H9 (cell line): Measurements from ENCODE around the gene TMEM117. TPM values are rescaled to one million over a fixed set of nuclear protein-coding genes. Genes with fewer than 3 reads are reported as not detected.

Experiments used
- DNase-seq: peaks from one replicate; pipeline ENCODE4 v3.0.0-alpha.2; 2017
- H2AFZ ChIP-seq: one replicate; pipeline ENCODE4 v1.6.1; 2013; ENCODE audit warnings: mild to moderate bottlenecking, low read length, control low read depth, moderate library complexity
- H2AK5ac ChIP-seq: 2 replicates; pipeline ENCODE4 v1.6.1; 2013; ENCODE audit warnings: low read length, control low read depth, mixed read lengths; ENCODE audit not compliant: insufficient read length
- H2BK120ac ChIP-seq: one replicate; pipeline ENCODE4 v1.6.1; 2013; ENCODE audit warnings: low read depth, mild to moderate bottlenecking, low read length, control low read depth, inconsistent platforms; ENCODE audit not compliant: poor library complexity, severe bottlenecking
- H2BK12ac ChIP-seq: 2 replicates; pipeline ENCODE4 v1.6.1; 2013; ENCODE audit warnings: low read length, control low read depth, mixed read lengths, low read depth; ENCODE audit not compliant: insufficient read length
- H2BK15ac ChIP-seq: 2 replicates; pipeline ENCODE4 v1.6.1; 2013; ENCODE audit warnings: low read depth, low read length, control low read depth
- H2BK20ac ChIP-seq: one replicate; pipeline ENCODE4 v1.6.1; 2013; ENCODE audit warnings: low read depth, mild to moderate bottlenecking, low read length, control low read depth, inconsistent platforms; ENCODE audit not compliant: poor library complexity, severe bottlenecking
- H2BK5ac ChIP-seq: 2 replicates; pipeline ENCODE4 v1.6.1; 2013; ENCODE audit warnings: low read length, control low read depth, mixed read lengths; ENCODE audit not compliant: insufficient read length
- H3K14ac ChIP-seq: 2 replicates; pipeline ENCODE4 v1.6.1; 2013; ENCODE audit warnings: low read length, control low read depth; ENCODE audit not compliant: insufficient read depth
- H3K18ac ChIP-seq: 2 replicates; pipeline ENCODE4 v1.6.1; 2013; ENCODE audit warnings: low read depth, mild to moderate bottlenecking, mixed read lengths, low read length, control low read depth; ENCODE audit not compliant: insufficient read length
- H3K23ac ChIP-seq: 2 replicates; pipeline ENCODE4 v1.6.1; 2013; ENCODE audit warnings: low read length, control low read depth, mixed read lengths, low read depth; ENCODE audit not compliant: insufficient read length
- H3K23me2 ChIP-seq: 2 replicates; pipeline ENCODE4 v1.6.1; 2013; ENCODE audit warnings: low read depth, mild to moderate bottlenecking, mixed read lengths, low read length, control low read depth; ENCODE audit not compliant: insufficient read length, poor library complexity, severe bottlenecking
- H3K27ac ChIP-seq: 2 replicates; pipeline ENCODE4 v1.5.1; 2013; ENCODE audit warnings: low read length, control low read depth, mixed read lengths, low read depth; ENCODE audit not compliant: insufficient read length
- H3K27me3 ChIP-seq: 2 replicates; pipeline ENCODE4 v1.6.1; 2013; ENCODE audit warnings: low read length, control low read depth, inconsistent platforms; ENCODE audit not compliant: insufficient read depth
- H3K4ac ChIP-seq: 2 replicates; pipeline ENCODE4 v1.6.1; 2013; ENCODE audit warnings: low read depth, mild to moderate bottlenecking, control low read depth, inconsistent platforms, low read length, moderate library complexity
- H3K4me1 ChIP-seq: 2 replicates; pipeline ENCODE4 v1.6.1; 2013; ENCODE audit warnings: low read length, control low read depth, inconsistent platforms; ENCODE audit not compliant: insufficient read depth
- H3K4me2 ChIP-seq: 2 replicates; pipeline ENCODE4 v1.6.1; 2013; ENCODE audit warnings: low read length, control low read depth, mixed read lengths; ENCODE audit not compliant: insufficient read length, insufficient read depth
- H3K56ac ChIP-seq: 2 replicates; pipeline ENCODE4 v1.6.1; 2013; ENCODE audit warnings: low read depth, mild to moderate bottlenecking, mixed read lengths, low read length, control low read depth; ENCODE audit not compliant: insufficient read length
- H3K79me1 ChIP-seq: 2 replicates; pipeline ENCODE4 v1.6.1; 2013; ENCODE audit warnings: low read depth, mild to moderate bottlenecking, moderate library complexity, low read length, control low read depth, inconsistent platforms; ENCODE audit not compliant: insufficient read depth, poor library complexity, severe bottlenecking
- H3K79me2 ChIP-seq: 2 replicates; pipeline ENCODE4 v1.6.1; 2013; ENCODE audit warnings: low read length, control low read depth, inconsistent platforms; ENCODE audit not compliant: insufficient read depth
- H3K9ac ChIP-seq: 2 replicates; pipeline ENCODE4 v1.6.1; 2013; ENCODE audit warnings: low read length, control low read depth, mixed read lengths; ENCODE audit not compliant: insufficient read length; ENCODE audit errors: extremely low read depth
- H3K9me3 ChIP-seq: one replicate; pipeline ENCODE4 v1.6.1; 2013; ENCODE audit warnings: low read depth, low read length, inconsistent platforms; ENCODE audit not compliant: control insufficient read depth
- H3T11ph ChIP-seq: one replicate; pipeline ENCODE4 v1.6.1; 2013; ENCODE audit warnings: mild to moderate bottlenecking, low read length, control low read depth, inconsistent platforms
- H4K20me1 ChIP-seq: one replicate; pipeline ENCODE4 v1.6.1; 2013; ENCODE audit not compliant: control insufficient read depth, insufficient read length, insufficient read depth
- H4K5ac ChIP-seq: 2 replicates; pipeline ENCODE4 v1.6.1; 2013; ENCODE audit warnings: low read depth, mild to moderate bottlenecking, mixed read lengths, low read length, control low read depth; ENCODE audit not compliant: insufficient read length
- H4K8ac ChIP-seq: replicated peaks from 2 replicates; pipeline ENCODE4 v1.6.1; 2013; ENCODE audit warnings: low read length, control low read depth, mixed read lengths, low read depth; ENCODE audit not compliant: insufficient read length
- H4K91ac ChIP-seq: 2 replicates; pipeline ENCODE4 v1.6.1; 2013; ENCODE audit warnings: low read depth, mild to moderate bottlenecking, moderate library complexity, mixed read lengths, low read length, control low read depth; ENCODE audit not compliant: insufficient read length
- H3K27ac Mint-ChIP-seq, 3 experiments: 2 replicates in 2 of 3; 3 replicates in 1 of 3; pipeline ENCODE4 v1.8.0; 2020 to 2021; ENCODE audit warnings: mixed read lengths in 3 of 3, mild to moderate bottlenecking in 1 of 3, moderate library complexity in 1 of 3
- H3K27me3 Mint-ChIP-seq: 2 replicates; pipeline ENCODE4 v1.8.0; 2021; ENCODE audit warnings: low read depth, mild to moderate bottlenecking, moderate library complexity, mixed read lengths
- H3K36me3 Mint-ChIP-seq, 3 experiments: 2 replicates in 2 of 3; 3 replicates in 1 of 3; pipeline ENCODE4 v1.8.0; 2020 to 2021; ENCODE audit warnings: low read depth in 3 of 3, mixed read lengths in 3 of 3; ENCODE audit not compliant: insufficient read depth in 1 of 3
- H3K4me1 Mint-ChIP-seq, 2 experiments: 2 replicates each; pipeline ENCODE4 v1.8.0; 2020; ENCODE audit warnings: mixed read lengths in 2 of 2
- H3K4me3 Mint-ChIP-seq, 2 experiments: 2 replicates in 1 of 2; 3 replicates in 1 of 2; pipeline ENCODE4 v1.8.0; 2020 to 2021; ENCODE audit warnings: mild to moderate bottlenecking in 2 of 2, mixed read lengths in 2 of 2, moderate library complexity in 1 of 2
- H3K9me3 Mint-ChIP-seq, 2 experiments: 2 replicates in 1 of 2; 3 replicates in 1 of 2; pipeline ENCODE4 v1.8.0; 2020; ENCODE audit warnings: mild to moderate bottlenecking in 2 of 2, mixed read lengths in 2 of 2, moderate library complexity in 1 of 2
- CTCF ChIP-seq: fragments of 200-600 bp; sonication (generic); conservative IDR thresholded peaks from 3 replicates; pipeline ENCODE4 v1.8.0; 2021; ENCODE audit warnings: antibody characterized with exemption, mild to moderate bottlenecking
- WGBS: extraction: QIAGEN DNeasy Blood & Tissue Kit; methylation state at CpG from one replicate; pipeline ENCODE4 v1.1.7; 2013; ENCODE audit warnings: missing lambda C conversion rate, low lambda C conversion rate, mixed read lengths; ENCODE audit not compliant: insufficient read length; ENCODE audit errors: extremely low coverage; 5-methylcytosine and 5-hydroxymethylcytosine counted together
- total RNA-seq: library from RNA; stranded (reverse); gene quantifications from 2 replicates; pipeline ENCODE4 v1.2.1, GENCODE V29; 2021

The TMEM117 gene
- total RNA-seq, 1 experiment from 2014 or later = 1.7 TPM

DNA sequence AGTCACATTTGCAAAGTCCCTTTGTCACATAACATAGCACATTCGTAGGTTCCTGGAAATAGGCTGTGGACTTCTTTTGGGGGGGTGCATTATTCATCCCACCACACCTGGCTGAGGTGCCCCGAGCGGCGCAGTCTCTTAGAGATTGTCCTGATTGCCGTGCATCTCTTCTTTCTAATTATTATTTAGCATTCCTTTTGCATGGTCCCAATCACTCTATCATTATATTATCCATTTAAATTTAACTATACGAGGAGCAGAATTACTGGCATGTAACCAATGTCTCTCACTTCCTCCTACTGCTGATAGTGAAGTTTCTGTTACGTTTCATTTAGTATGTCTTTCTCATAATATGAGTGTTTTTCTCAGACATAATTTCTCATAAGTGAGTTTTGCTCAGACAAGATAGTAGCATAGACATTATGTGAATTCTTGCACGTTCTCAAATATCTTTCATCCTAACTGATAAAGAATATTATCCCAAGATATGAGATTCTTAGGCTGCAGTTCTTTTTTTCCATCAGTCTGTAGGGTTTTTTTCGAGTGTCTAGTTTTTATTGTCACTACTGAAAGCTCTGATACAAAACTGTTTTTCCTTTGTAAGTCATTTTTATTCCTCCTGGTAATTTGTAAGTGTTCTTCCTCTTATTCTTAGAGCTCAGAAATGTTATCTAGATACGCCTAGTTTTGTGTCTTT lies 595.9 kb downstream of the TMEM117 start:
- no peaks in the 10 kb centered on the region; the same call in 1 of the 2 replicates for H3K27me3 Mint-ChIP-seq
- H3K27ac Mint-ChIP-seq = no peak overlapping the region
- Histone ChIP-seq H2AFZ (no peak overlapping the region), H3T11ph (no peak overlapping the region), H2AK5ac (no peak overlapping the region), H3K27ac (no peak overlapping the region), H3K9ac (no peak overlapping the region), H3K23me2 (no peaks in the 10 kb centered on the region), H3K4me2 (no peak overlapping the region), H3K18ac (no peak overlapping the region), H2BK20ac (no peak overlapping the region), H3K27me3 (no peaks in the 10 kb centered on the region), H4K8ac (no peak overlapping the region), H3K56ac (no peak overlapping the region), H3K23ac (no peak overlapping the region), H3K4me1 (peaks cover 8% of the 10 kb centered on the region; the same call in 1 of the 2 replicates), H4K91ac (no peak overlapping the region), H2BK5ac (no peak overlapping the region), H4K5ac (no peak overlapping the region), H3K9me3 (no peaks in the 10 kb centered on the region), H3K4ac (no peak overlapping the region), H2BK12ac (no peak overlapping the region), H4K20me1 (no peaks in the 10 kb centered on the region), H3K79me1 (no peaks in the 10 kb centered on the region), H3K79me2 (no peaks in the 10 kb centered on the region), H2BK120ac (no peak overlapping the region), H3K14ac (no peak overlapping the region), H2BK15ac (no peak overlapping the region)
- TF ChIP-seq CTCF = no peak
- peaks cover 0 to 3% of the 10 kb centered on the region in 2 experiments; a peak in 1 of 5 replicates for H3K9me3 Mint-ChIP-seq
- peaks cover 0 to 3% (median 1%) of the 10 kb centered on the region in 3 experiments; a peak in 4 of 7 replicates for H3K36me3 Mint-ChIP-seq
- no CpG with 5 or more reads among the region's 10 CpGs for WGBS
- H3K4me3 Mint-ChIP-seq = no peak overlapping the region
- DNase-seq = no peak
- H3K4me1 Mint-ChIP-seq = peaks cover 0 to 2% of the 10 kb centered on the region in 2 experiments; a peak in 1 of 4 replicates
